Transverse colon (tissue), 4 donors: ENCODE measurements around the gene NID1.

Experiments
- CTCF ChIP-seq, 5 experiments: fragments of 200-600 bp in 3 of 5; fragments of 450-650 bp in 2 of 5; sonication (generic) in 3 of 5; IDR thresholded peaks; 1 replicate in 2 of 5; 2 replicates in 3 of 5; pipeline ENCODE4 v1.5.1; 2016 to 2017; ENCODE audit warnings: antibody characterized with exemption in 5 of 5, inconsistent platforms in 3 of 5, mild to moderate bottlenecking in 2 of 5, moderate library complexity in 1 of 5
- EP300 ChIP-seq: sonication (generic); formaldehyde crosslinking; IDR thresholded peaks from one replicate; pipeline ENCODE4 v1.6.1; 2017; ENCODE audit warnings: antibody characterized with exemption, low read depth
- POLR2A ChIP-seq: fragments of 450-650 bp; IDR thresholded peaks from one replicate; pipeline ENCODE4 v1.6.1; 2016; ENCODE audit warnings: antibody characterized with exemption, mild to moderate bottlenecking, moderate library complexity
- POLR2AphosphoS5 ChIP-seq, 3 donors: sonication (generic); formaldehyde crosslinking; IDR thresholded peaks; one replicate each; pipeline ENCODE4 v1.6.1; 2016; ENCODE audit warnings: antibody characterized with exemption in 3 of 3

- TF ChIP-seq CTCF (IDR thresholded peaks at IDR 0.05) (no peak), POLR2A (no peak), POLR2AphosphoS5 (IDR thresholded peaks at IDR 0.05) (no peak), EP300 (no peak)
Measured at GRCh38 chr1:236101233-236102200, 36.6 kb upstream of the NID1 start.
